Left hindlimb (tissue), 1 donor: ENCODE measurements around the gene TNFAIP1.
A peak's percentile ranks its signal among the peaks of the same experiment; 100 is the strongest.

Experiments used
- DNase-seq: peaks from one replicate; pipeline ENCODE4 v3.0.0-alpha.2; 2018

Gene TNFAIP1

GRCh38 chr17:28346199-28346580, 10.6 kb downstream of the TNFAIP1 start:
- no peak for DNase-seq

- no peak for DNase-seq
Observed at GRCh38 chr17:28346746-28347246, 11.2 kb downstream of the TNFAIP1 start.

- no peak for DNase-seq
Observed at GRCh38 chr17:28347261-28347891, 11.8 kb downstream of the TNFAIP1 start.

GRCh38 chr17:28348979-28349378, 13.4 kb downstream of the TNFAIP1 start:
- no peak for DNase-seq

DNA sequence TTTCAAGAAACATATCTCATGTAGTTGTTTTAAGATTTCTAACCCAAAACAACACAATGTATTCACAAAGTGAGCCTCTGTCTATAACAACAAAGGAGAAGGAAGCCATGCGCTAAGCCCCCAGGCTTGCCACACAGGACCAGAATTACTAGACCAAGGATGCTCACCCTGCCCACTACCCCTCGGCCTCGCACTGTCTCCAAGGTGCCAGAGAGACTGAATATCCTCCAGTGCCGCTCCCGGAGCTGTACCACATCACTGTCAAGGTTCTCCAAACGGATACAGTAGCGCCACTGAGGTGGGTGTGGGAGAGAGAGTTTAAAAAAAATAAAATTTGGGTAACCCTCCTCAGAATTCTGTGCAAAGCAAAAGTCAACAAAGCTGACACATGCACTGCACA, 14.7 kb downstream of the TNFAIP1 start:
- DNase-seq = no peak

DNA sequence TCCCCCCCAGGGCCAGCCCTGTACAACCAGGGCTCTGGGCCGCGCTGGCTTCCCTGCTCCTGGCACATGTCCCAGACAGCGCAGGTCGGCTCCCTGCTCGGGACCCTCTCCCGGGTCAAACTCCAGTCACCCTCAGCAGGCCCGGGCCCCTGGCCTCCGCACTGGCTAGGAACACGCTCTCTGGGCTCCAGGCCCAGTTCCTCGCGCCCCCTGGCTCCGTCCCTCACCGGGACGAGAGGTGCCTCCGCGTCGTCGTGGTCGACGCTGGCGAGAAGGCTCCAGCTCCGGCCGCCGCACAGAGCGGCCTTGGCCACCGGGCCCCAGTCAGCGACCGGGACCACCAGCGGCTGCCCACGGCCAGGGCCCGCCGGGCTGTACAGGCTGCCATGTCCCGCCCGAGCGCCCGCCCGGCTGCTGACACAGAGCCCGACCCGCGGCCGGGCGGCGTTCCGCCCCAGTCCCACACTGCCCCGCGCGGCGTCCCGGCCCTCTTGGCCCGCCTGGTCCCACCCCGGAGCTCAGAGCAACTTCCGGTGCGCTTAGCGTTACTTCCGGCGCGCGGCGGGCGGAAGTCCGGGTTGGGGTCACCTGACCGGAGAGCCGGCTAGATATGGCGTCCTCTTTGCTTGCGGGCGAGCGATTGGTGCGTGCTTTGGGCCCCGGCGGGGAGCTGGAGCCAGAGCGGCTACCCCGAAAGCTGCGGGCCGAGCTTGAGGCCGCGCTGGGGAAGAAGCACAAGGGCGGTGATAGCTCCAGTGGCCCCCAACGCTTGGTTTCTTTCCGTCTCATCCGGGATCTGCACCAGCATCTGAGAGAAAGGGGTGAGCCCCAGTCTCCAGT, 21.7 kb downstream of the TNFAIP1 start, which contains the start of gene POLDIP2:
TSS of gene POLDIP2 (minus strand) at position 467 of the 840 bp plus-strand sequence. CDS start at position 388, 79 bp downstream.
- peak; percentile 97 for DNase-seq

- no peak for DNase-seq
Observed at GRCh38 chr17:28357901-28358197, 22.3 kb downstream of the TNFAIP1 start.

- no peak for DNase-seq
Observed at GRCh38 chr17:28363186-28363585, 27.6 kb downstream of the TNFAIP1 start.

- DNase-seq = no peak
Observed at GRCh38 chr17:28363776-28364650, 28.5 kb downstream of the TNFAIP1 start.

GRCh38 chr17:28364665-28365363, 29.3 kb downstream of the TNFAIP1 start, which contains the start of gene SEBOX:
SEBOX (minus strand) TSS chr17:28365199; CDS start chr17:28365151, 48 bp downstream.
- no peak for DNase-seq

DNA sequence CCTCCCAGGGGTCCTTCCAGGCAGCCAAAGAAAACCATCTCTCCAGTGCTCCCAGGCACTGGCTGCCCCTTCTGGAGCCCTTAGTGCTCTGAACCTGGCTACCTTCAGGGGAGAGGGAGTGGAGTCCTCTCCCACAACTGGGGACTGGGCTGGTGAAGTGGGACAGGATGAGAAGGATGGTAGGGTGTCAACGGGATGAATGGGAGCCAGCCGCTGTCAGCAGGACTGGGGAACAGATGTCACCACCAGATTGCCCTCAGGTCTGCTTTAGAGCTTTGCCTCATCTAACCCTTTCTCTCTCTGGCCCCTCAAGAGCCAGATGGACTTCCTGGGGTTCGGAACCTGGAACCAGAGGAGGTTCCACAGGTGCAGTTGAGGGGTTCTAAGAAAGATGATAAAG, 29.9 kb downstream of the TNFAIP1 start:
- no peak for DNase-seq

GRCh38 chr17:28366605-28367004, 31.0 kb downstream of the TNFAIP1 start:
- no peak for DNase-seq

- no peak for DNase-seq
Observed at GRCh38 chr17:28367641-28368305, 32.2 kb downstream of the TNFAIP1 start.

DNA sequence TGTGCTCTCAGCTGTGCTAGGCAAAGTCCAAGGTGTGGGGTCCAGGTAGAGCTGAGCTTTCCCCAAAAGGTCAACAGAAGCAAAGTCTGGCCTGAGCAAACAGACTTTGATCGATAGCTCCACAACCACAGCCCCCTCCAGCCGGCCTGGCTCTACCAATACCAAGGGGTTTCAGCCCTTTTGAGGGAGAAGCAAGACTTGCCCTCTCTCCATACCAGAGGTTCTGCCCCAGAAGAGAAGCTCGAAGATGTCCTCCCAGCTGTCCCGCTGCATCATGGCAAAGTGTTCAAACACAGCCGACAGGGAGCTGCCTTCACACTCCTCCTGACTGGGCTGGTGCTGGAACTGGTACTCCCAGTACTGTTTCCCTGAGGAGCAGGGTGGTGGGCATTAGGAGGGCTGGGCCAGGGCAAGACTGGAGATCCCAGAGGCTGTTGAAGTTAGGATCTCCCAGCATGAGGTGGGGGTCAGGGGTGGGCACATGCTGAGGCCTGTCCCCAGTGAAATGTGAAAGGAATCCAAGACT, 32.8 kb downstream of the TNFAIP1 start:
- DNase-seq = no peak

DNA sequence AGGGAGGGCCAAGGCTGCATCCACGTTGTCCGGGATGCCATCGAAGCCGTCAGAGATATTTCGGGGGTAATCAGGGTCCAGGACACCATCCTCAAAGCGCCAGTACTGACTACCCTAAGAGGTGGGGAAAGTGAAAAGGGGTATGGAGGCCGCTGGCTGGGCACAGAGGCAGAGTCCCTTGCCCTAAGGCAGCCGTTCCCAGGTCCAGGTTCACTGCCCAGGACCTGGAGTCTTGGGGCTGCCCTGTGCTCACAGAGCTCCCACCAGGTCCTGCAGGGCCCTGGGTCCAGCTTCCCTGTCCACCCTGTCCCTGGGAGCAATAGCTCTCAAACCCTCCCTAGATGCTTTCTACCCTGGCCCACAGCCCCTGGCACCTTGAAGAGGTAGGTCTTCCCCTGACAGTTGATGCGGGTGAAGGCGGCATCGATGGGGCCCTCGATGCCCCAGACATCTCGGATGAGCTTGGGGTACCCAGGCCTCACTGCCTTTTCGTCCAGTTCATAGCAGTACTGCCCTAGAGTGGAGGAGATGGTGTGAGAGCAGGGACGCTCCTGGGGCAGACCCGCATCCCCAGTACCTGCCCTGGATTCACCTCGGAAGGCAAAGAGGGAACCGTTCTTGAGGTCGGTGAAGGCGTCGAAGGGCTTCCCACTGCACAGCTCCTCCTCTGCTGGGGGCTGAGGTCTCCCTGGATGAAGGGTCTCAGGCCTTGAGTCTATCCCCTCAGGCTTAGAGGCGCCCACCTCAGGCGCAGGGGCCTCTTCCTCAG, 33.5 kb downstream of the TNFAIP1 start:
- no peak for DNase-seq

DNA sequence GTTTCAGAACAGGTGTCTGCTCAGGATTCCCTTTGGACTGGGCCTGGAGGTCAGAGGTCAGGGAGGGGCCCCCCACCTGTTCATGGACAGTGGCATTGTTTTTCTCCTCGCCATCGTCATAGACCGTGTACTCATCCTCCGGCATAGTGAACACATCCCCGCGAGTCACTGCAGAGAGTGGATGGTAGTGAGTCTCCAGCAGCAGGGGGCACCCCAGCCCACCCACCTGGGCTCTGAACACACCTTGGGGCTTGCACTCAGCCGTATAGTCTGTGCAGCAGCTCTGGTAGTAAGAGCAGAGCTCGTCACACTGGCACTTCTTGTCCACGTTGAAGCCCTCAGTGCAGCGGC, 34.1 kb downstream of the TNFAIP1 start:
- DNase-seq = no peak

DNA sequence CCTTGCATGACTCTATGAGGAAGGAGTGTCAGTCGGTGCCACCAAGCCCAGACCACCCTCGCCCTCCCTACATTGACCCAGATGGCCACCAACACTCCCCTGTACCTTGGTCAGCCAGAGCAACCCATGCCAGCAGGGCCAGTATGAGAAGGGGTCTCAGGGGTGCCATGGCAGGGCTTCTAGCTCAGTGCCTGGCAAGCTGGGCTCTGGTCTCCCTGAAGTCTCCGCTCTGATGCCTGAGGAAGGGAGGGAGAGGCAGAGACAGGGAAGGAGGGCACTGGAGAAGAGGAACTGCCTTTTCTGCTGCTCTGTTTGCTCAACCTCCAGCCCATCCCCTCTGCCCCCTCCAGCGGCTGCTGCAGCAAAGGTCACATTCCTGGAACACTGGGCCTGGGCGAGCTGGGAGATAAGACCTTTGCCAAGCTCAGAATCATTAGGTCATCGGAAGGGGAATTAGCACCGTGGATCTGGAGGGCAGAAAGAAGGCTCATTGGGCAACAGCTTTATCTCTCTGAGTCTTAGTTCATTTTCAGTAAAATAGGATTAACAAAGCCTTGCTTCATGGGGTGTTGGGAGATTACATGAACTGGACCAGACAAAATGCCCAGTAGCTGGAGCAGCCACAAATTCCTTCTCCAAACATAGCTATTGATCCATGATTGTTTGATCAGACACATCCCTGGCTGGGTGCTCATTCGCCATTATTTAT, 34.6 kb downstream of the TNFAIP1 start, which contains the start of gene VTN:
TSS of gene VTN (minus strand) at position 273 of the 709 bp plus-strand sequence. CDS start at position 169, 104 bp downstream.
- DNase-seq = no peak

- no peak for DNase-seq
Observed at GRCh38 chr17:28370744-28371103, 35.2 kb downstream of the TNFAIP1 start.

DNA sequence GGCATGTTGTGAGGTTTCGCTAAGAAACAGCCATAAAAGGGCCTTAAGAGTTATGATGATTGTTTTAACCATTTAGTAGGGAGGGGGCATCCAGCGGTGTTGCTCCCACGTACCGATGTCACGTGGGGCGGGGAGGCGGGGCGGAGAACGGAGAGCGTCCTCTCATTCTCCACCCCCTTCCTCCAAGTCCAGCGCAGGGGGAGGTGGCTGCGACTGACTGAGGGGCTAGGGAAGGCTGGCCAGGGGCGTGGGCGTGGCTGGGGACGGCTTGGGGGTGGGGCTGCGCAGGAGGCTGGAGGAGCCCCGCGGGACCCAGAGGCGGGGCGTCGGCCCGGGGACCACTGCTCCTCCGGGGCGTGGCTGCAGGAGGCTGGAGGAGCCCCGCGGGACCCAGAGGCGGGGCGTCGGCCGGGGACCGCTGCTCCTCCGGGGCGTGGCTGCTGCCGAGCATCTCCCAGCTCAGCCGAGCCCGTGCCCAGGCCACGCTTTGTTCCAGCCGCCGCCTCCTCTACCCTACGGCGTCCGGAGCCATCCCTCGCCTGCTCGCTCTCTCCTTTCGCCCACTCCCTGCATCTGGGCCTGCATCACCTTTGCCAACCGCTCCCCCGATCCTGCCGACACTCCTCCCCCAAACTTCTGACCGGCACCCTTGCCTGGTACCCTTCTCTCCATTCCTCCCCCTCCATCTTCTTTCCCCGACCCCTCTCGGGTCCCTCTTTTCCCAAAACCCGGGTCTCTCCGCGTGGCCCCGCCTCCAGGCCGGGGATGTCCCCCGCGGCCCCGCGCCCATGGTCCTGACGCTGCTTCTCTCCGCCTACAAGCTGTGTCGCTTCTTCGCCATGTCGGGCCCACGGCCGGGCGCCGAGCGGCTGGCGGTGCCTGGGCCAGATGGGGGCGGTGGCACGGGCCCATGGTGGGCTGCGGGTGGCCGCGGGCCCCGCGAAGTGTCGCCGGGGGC, 36.0 kb downstream of the TNFAIP1 start, which contains the start of gene SARM1:
TSS of gene SARM1 (plus strand) at position 450 of the 958 bp plus-strand sequence. CDS start at position 789, 339 bp downstream.
- peak; percentile 90 for DNase-seq
